H9 (cell line): ENCODE results near the gene BCAS1. TPM values are rescaled to one million over a fixed set of nuclear protein-coding genes. Genes with fewer than 3 reads are reported as not detected.

Experiments used
- DNase-seq: peaks from one replicate; pipeline ENCODE4 v3.0.0-alpha.2; 2017
- H2AFZ ChIP-seq: one replicate; pipeline ENCODE4 v1.6.1; 2013; ENCODE audit warnings: mild to moderate bottlenecking, low read length, control low read depth, moderate library complexity
- H2AK5ac ChIP-seq: 2 replicates; pipeline ENCODE4 v1.6.1; 2013; ENCODE audit warnings: low read length, control low read depth, mixed read lengths; ENCODE audit not compliant: insufficient read length
- H2BK120ac ChIP-seq: one replicate; pipeline ENCODE4 v1.6.1; 2013; ENCODE audit warnings: low read depth, mild to moderate bottlenecking, low read length, control low read depth, inconsistent platforms; ENCODE audit not compliant: poor library complexity, severe bottlenecking
- H2BK12ac ChIP-seq: 2 replicates; pipeline ENCODE4 v1.6.1; 2013; ENCODE audit warnings: low read length, control low read depth, mixed read lengths, low read depth; ENCODE audit not compliant: insufficient read length
- H2BK15ac ChIP-seq: 2 replicates; pipeline ENCODE4 v1.6.1; 2013; ENCODE audit warnings: low read depth, low read length, control low read depth
- H2BK20ac ChIP-seq: one replicate; pipeline ENCODE4 v1.6.1; 2013; ENCODE audit warnings: low read depth, mild to moderate bottlenecking, low read length, control low read depth, inconsistent platforms; ENCODE audit not compliant: poor library complexity, severe bottlenecking
- H2BK5ac ChIP-seq: 2 replicates; pipeline ENCODE4 v1.6.1; 2013; ENCODE audit warnings: low read length, control low read depth, mixed read lengths; ENCODE audit not compliant: insufficient read length
- H3K14ac ChIP-seq: 2 replicates; pipeline ENCODE4 v1.6.1; 2013; ENCODE audit warnings: low read length, control low read depth; ENCODE audit not compliant: insufficient read depth
- H3K18ac ChIP-seq: 2 replicates; pipeline ENCODE4 v1.6.1; 2013; ENCODE audit warnings: low read depth, mild to moderate bottlenecking, mixed read lengths, low read length, control low read depth; ENCODE audit not compliant: insufficient read length
- H3K23ac ChIP-seq: 2 replicates; pipeline ENCODE4 v1.6.1; 2013; ENCODE audit warnings: low read length, control low read depth, mixed read lengths, low read depth; ENCODE audit not compliant: insufficient read length
- H3K23me2 ChIP-seq: 2 replicates; pipeline ENCODE4 v1.6.1; 2013; ENCODE audit warnings: low read depth, mild to moderate bottlenecking, mixed read lengths, low read length, control low read depth; ENCODE audit not compliant: insufficient read length, poor library complexity, severe bottlenecking
- H3K27ac ChIP-seq: 2 replicates; pipeline ENCODE4 v1.5.1; 2013; ENCODE audit warnings: low read length, control low read depth, mixed read lengths, low read depth; ENCODE audit not compliant: insufficient read length
- H3K27me3 ChIP-seq: 2 replicates; pipeline ENCODE4 v1.6.1; 2013; ENCODE audit warnings: low read length, control low read depth, inconsistent platforms; ENCODE audit not compliant: insufficient read depth
- H3K4ac ChIP-seq: 2 replicates; pipeline ENCODE4 v1.6.1; 2013; ENCODE audit warnings: low read depth, mild to moderate bottlenecking, control low read depth, inconsistent platforms, low read length, moderate library complexity
- H3K4me1 ChIP-seq: 2 replicates; pipeline ENCODE4 v1.6.1; 2013; ENCODE audit warnings: low read length, control low read depth, inconsistent platforms; ENCODE audit not compliant: insufficient read depth
- H3K4me2 ChIP-seq: 2 replicates; pipeline ENCODE4 v1.6.1; 2013; ENCODE audit warnings: low read length, control low read depth, mixed read lengths; ENCODE audit not compliant: insufficient read length, insufficient read depth
- H3K56ac ChIP-seq: 2 replicates; pipeline ENCODE4 v1.6.1; 2013; ENCODE audit warnings: low read depth, mild to moderate bottlenecking, mixed read lengths, low read length, control low read depth; ENCODE audit not compliant: insufficient read length
- H3K79me1 ChIP-seq: 2 replicates; pipeline ENCODE4 v1.6.1; 2013; ENCODE audit warnings: low read depth, mild to moderate bottlenecking, moderate library complexity, low read length, control low read depth, inconsistent platforms; ENCODE audit not compliant: insufficient read depth, poor library complexity, severe bottlenecking
- H3K79me2 ChIP-seq: 2 replicates; pipeline ENCODE4 v1.6.1; 2013; ENCODE audit warnings: low read length, control low read depth, inconsistent platforms; ENCODE audit not compliant: insufficient read depth
- H3K9ac ChIP-seq: 2 replicates; pipeline ENCODE4 v1.6.1; 2013; ENCODE audit warnings: low read length, control low read depth, mixed read lengths; ENCODE audit not compliant: insufficient read length; ENCODE audit errors: extremely low read depth
- H3K9me3 ChIP-seq: one replicate; pipeline ENCODE4 v1.6.1; 2013; ENCODE audit warnings: low read depth, low read length, inconsistent platforms; ENCODE audit not compliant: control insufficient read depth
- H3T11ph ChIP-seq: one replicate; pipeline ENCODE4 v1.6.1; 2013; ENCODE audit warnings: mild to moderate bottlenecking, low read length, control low read depth, inconsistent platforms
- H4K20me1 ChIP-seq: one replicate; pipeline ENCODE4 v1.6.1; 2013; ENCODE audit not compliant: control insufficient read depth, insufficient read length, insufficient read depth
- H4K5ac ChIP-seq: 2 replicates; pipeline ENCODE4 v1.6.1; 2013; ENCODE audit warnings: low read depth, mild to moderate bottlenecking, mixed read lengths, low read length, control low read depth; ENCODE audit not compliant: insufficient read length
- H4K8ac ChIP-seq: replicated peaks from 2 replicates; pipeline ENCODE4 v1.6.1; 2013; ENCODE audit warnings: low read length, control low read depth, mixed read lengths, low read depth; ENCODE audit not compliant: insufficient read length
- H4K91ac ChIP-seq: 2 replicates; pipeline ENCODE4 v1.6.1; 2013; ENCODE audit warnings: low read depth, mild to moderate bottlenecking, moderate library complexity, mixed read lengths, low read length, control low read depth; ENCODE audit not compliant: insufficient read length
- H3K27ac Mint-ChIP-seq, 3 experiments: 2 replicates in 2 of 3; 3 replicates in 1 of 3; pipeline ENCODE4 v1.8.0; 2020 to 2021; ENCODE audit warnings: mixed read lengths in 3 of 3, mild to moderate bottlenecking in 1 of 3, moderate library complexity in 1 of 3
- H3K27me3 Mint-ChIP-seq: 2 replicates; pipeline ENCODE4 v1.8.0; 2021; ENCODE audit warnings: low read depth, mild to moderate bottlenecking, moderate library complexity, mixed read lengths
- H3K36me3 Mint-ChIP-seq, 3 experiments: 2 replicates in 2 of 3; 3 replicates in 1 of 3; pipeline ENCODE4 v1.8.0; 2020 to 2021; ENCODE audit warnings: low read depth in 3 of 3, mixed read lengths in 3 of 3; ENCODE audit not compliant: insufficient read depth in 1 of 3
- H3K4me1 Mint-ChIP-seq, 2 experiments: 2 replicates each; pipeline ENCODE4 v1.8.0; 2020; ENCODE audit warnings: mixed read lengths in 2 of 2
- H3K4me3 Mint-ChIP-seq, 2 experiments: 2 replicates in 1 of 2; 3 replicates in 1 of 2; pipeline ENCODE4 v1.8.0; 2020 to 2021; ENCODE audit warnings: mild to moderate bottlenecking in 2 of 2, mixed read lengths in 2 of 2, moderate library complexity in 1 of 2
- H3K9me3 Mint-ChIP-seq, 2 experiments: 2 replicates in 1 of 2; 3 replicates in 1 of 2; pipeline ENCODE4 v1.8.0; 2020; ENCODE audit warnings: mild to moderate bottlenecking in 2 of 2, mixed read lengths in 2 of 2, moderate library complexity in 1 of 2
- WGBS: extraction: QIAGEN DNeasy Blood & Tissue Kit; methylation state at CpG from one replicate; pipeline ENCODE4 v1.1.7; 2013; ENCODE audit warnings: missing lambda C conversion rate, low lambda C conversion rate, mixed read lengths; ENCODE audit not compliant: insufficient read length; ENCODE audit errors: extremely low coverage; 5-methylcytosine and 5-hydroxymethylcytosine counted together
- total RNA-seq: library from RNA; stranded (reverse); gene quantifications from 2 replicates; pipeline ENCODE4 v1.2.1, GENCODE V29; 2021
- TF ChIP-seq, protein P1 (sequence below): fragments of 200-600 bp; sonication (generic); conservative IDR thresholded peaks from 3 replicates; pipeline ENCODE4 v1.8.0; 2021; ENCODE audit warnings: antibody characterized with exemption, mild to moderate bottlenecking

Gene BCAS1
- total RNA-seq, 1 experiment from 2014 or later: 0.15 TPM

DNA sequence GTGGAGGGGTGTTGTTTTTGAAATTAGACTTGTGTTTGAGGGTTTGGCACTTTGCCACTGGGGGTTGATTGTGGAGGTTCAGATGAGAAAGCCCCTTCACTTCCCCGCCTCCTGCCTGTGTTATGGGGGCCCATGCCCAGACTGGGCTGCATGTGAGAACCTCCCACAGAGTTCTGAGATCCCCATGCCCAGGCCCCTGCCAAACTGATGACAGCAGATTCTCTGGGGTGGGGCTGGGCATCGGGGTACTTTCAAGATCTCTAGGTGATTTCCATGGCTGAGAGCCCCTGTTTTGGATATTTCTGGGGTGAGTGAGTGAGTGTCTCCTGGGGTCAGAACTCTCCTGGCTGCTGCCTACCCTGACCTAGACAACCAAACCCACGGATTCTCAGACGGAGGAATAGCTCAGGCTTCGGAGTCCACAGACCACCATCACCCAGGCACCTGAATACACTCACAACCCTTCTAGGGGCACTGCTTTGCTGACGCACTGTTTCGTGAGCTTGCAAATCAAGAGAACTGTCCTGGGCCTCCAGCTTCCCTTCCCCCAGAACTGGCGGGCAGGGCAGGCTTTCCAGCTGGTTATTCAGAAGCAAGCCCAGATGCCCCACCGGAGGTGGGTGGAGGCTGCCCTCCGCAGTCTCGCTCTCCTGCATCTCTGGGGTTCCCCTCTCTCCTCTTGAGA is 6.3 kb downstream of the BCAS1 start:
- Histone ChIP-seq H4K91ac (no peak overlapping the region), H2AFZ (peak overlapping the region; percentile 33), H3K4ac (no peak overlapping the region), H3K79me2 (no peaks in the 10 kb centered on the region), H3K27ac (no peak overlapping the region), H4K5ac (no peak overlapping the region), H3K18ac (no peak overlapping the region), H4K8ac (no peak overlapping the region), H3K9ac (peak overlapping the region; percentile 17), H3K27me3 (no peaks in the 10 kb centered on the region), H3K4me1 (peaks cover 4% of the 10 kb centered on the region; the same call in 1 of the 2 replicates), H2BK5ac (no peak overlapping the region), H2BK120ac (no peak overlapping the region), H3K23me2 (no peaks in the 10 kb centered on the region), H3T11ph (no peak overlapping the region), H2BK20ac (no peak overlapping the region), H2BK15ac (no peak overlapping the region), H3K23ac (no peak overlapping the region), H3K9me3 (no peaks in the 10 kb centered on the region), H3K4me2 (no peak overlapping the region), H2BK12ac (no peak overlapping the region), H4K20me1 (no peaks in the 10 kb centered on the region), H3K14ac (no peak overlapping the region), H3K56ac (no peak overlapping the region), H3K79me1 (no peaks in the 10 kb centered on the region), H2AK5ac (no peak overlapping the region)
- Mint-ChIP-seq H3K4me3 (no peak overlapping the region), H3K9me3 (no peaks in the 10 kb centered on the region), H3K36me3 (no peaks in the 10 kb centered on the region), H3K4me1 (peaks cover 27 to 33% of the 10 kb centered on the region in 2 experiments), H3K27me3 (no peaks in the 10 kb centered on the region), H3K27ac (peak overlapping the region in 1 of 3 experiments; percentile 50; a peak in 1 of 7 replicates)
- no peak for DNase-seq
- WGBS: no CpG with 5 or more reads among the region's 11 CpGs
- TF ChIP-seq, protein P1, sequence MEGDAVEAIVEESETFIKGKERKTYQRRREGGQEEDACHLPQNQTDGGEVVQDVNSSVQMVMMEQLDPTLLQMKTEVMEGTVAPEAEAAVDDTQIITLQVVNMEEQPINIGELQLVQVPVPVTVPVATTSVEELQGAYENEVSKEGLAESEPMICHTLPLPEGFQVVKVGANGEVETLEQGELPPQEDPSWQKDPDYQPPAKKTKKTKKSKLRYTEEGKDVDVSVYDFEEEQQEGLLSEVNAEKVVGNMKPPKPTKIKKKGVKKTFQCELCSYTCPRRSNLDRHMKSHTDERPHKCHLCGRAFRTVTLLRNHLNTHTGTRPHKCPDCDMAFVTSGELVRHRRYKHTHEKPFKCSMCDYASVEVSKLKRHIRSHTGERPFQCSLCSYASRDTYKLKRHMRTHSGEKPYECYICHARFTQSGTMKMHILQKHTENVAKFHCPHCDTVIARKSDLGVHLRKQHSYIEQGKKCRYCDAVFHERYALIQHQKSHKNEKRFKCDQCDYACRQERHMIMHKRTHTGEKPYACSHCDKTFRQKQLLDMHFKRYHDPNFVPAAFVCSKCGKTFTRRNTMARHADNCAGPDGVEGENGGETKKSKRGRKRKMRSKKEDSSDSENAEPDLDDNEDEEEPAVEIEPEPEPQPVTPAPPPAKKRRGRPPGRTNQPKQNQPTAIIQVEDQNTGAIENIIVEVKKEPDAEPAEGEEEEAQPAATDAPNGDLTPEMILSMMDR: no peak
